OCI-LY1 (cell line): Measurements from ENCODE around the gene BBS1.

ENCODE experiments used
- H2AFZ ChIP-seq: fragments of 200-600 bp; sonication (generic), shearing (Covaris generic); 2 replicates; pipeline ENCODE4 v1.6.0; 2014; ENCODE audit warnings: antibody characterized with exemption, mild to moderate bottlenecking, low read length
- H3F3A ChIP-seq: fragments of 200-600 bp; sonication (generic), shearing (Covaris generic); 2 replicates; pipeline ENCODE4 v1.6.0; 2014; ENCODE audit warnings: mild to moderate bottlenecking, antibody characterized with exemption, low read length, moderate library complexity; ENCODE audit not compliant: insufficient read depth
- H3K27ac ChIP-seq: fragments of 200-600 bp; sonication (generic); 2 replicates; pipeline ENCODE4 v1.5.1; 2014; ENCODE audit warnings: low read length, mixed run types, mild to moderate bottlenecking, low read depth; ENCODE audit not compliant: poor library complexity, severe bottlenecking
- H3K27me3 ChIP-seq: fragments of 200-600 bp; sonication (generic); 2 replicates; pipeline ENCODE4 v1.6.0; 2014; ENCODE audit warnings: antibody characterized with exemption, mild to moderate bottlenecking, low read length, moderate library complexity; ENCODE audit not compliant: insufficient read depth
- H3K36me3 ChIP-seq: fragments of 200-600 bp; sonication (generic); 2 replicates; pipeline ENCODE4 v1.6.1; 2014; ENCODE audit warnings: mild to moderate bottlenecking, antibody characterized with exemption, low read length, moderate library complexity, mixed read lengths; ENCODE audit not compliant: insufficient read depth
- H3K4me1 ChIP-seq: fragments of 200-600 bp; sonication (generic); 2 replicates; pipeline ENCODE4 v1.5.1; 2014; ENCODE audit warnings: mild to moderate bottlenecking, low read length, moderate library complexity; ENCODE audit not compliant: insufficient read depth, severe bottlenecking
- H3K4me2 ChIP-seq: fragments of 200-600 bp; sonication (generic), shearing (Covaris generic); 2 replicates; pipeline ENCODE4 v1.6.1; 2014; ENCODE audit warnings: low read length
- H3K4me3 ChIP-seq: fragments of 200-600 bp; sonication (generic); 2 replicates; pipeline ENCODE4 v1.5.1; 2014; ENCODE audit warnings: low read length, low read depth, mild to moderate bottlenecking, mixed read lengths; ENCODE audit not compliant: poor library complexity, severe bottlenecking
- H3K79me2 ChIP-seq: fragments of 200-600 bp; shearing (Covaris generic); 2 replicates; pipeline ENCODE4 v1.6.1; 2016; ENCODE audit warnings: mixed run types, low read length, mixed read lengths; ENCODE audit not compliant: insufficient read depth
- H3K9ac ChIP-seq: fragments of 200-600 bp; sonication (generic), shearing (Covaris generic); 2 replicates; pipeline ENCODE4 v1.6.1; 2014; ENCODE audit warnings: mild to moderate bottlenecking, low read length, mixed read lengths
- H3K9me2 ChIP-seq: fragments of 200-600 bp; sonication (generic), shearing (Covaris generic); 2 replicates; pipeline ENCODE4 v1.6.1; 2014; ENCODE audit warnings: low read depth, mild to moderate bottlenecking, low read length, mixed read lengths
- H3K9me3 ChIP-seq: fragments of 200-600 bp; shearing (Covaris generic); 2 replicates; pipeline ENCODE4 v1.6.1; 2014; ENCODE audit warnings: low read length, mixed read lengths
- H4K20me1 ChIP-seq: fragments of 200-600 bp; sonication (generic), shearing (Covaris generic); 2 replicates; pipeline ENCODE4 v1.6.0; 2016; ENCODE audit warnings: mild to moderate bottlenecking, low read length; ENCODE audit not compliant: insufficient read depth
- CTCF ChIP-seq: fragments of 200-600 bp; sonication (generic), shearing (Covaris generic); IDR thresholded peaks from 2 replicates; pipeline ENCODE4 v1.5.1; 2017; ENCODE audit warnings: mild to moderate bottlenecking, antibody characterized with exemption, low read length, moderate library complexity, mixed read lengths
- EZH2 ChIP-seq: fragments of 200-600 bp; sonication (generic), shearing (Covaris generic); IDR thresholded peaks from 2 replicates; pipeline ENCODE4 v1.8.0; 2017; ENCODE audit warnings: borderline replicate concordance, mixed run types, mild to moderate bottlenecking, antibody characterized with exemption, low read length, moderate library complexity, mixed read lengths

BBS1 gene

GRCh38 chr11:66563832-66564231, 53.4 kb downstream of the BBS1 start:
- no peaks in the 10 kb centered on the region for H4K20me1 ChIP-seq
- H3K4me1 ChIP-seq: peaks cover 10% of the 10 kb centered on the region
- H3K36me3 ChIP-seq: no peaks in the 10 kb centered on the region
- no peak overlapping the region for H3K4me2 ChIP-seq
- no peak overlapping the region for H2AFZ ChIP-seq
- no peaks in the 10 kb centered on the region for H3K79me2 ChIP-seq
- no peak overlapping the region for H3K27ac ChIP-seq
- no peaks in the 10 kb centered on the region for H3K9me3 ChIP-seq
- no peaks in the 10 kb centered on the region for H3K9me2 ChIP-seq
- TF ChIP-seq EZH2: no peak
- H3K27me3 ChIP-seq: peaks cover 7% of the 10 kb centered on the region; the same call in 1 of the 2 replicates
- no peak overlapping the region for H3K9ac ChIP-seq
- no peak overlapping the region for H3K4me3 ChIP-seq
- no peaks in the 10 kb centered on the region for H3F3A ChIP-seq

GRCh38 chr11:66564538-66564937, 54.1 kb downstream of the BBS1 start:
- Histone ChIP-seq H3K9me2 (no peaks in the 10 kb centered on the region), H3K79me2 (no peaks in the 10 kb centered on the region), H3K9ac (no peak overlapping the region), H3K27ac (no peak overlapping the region), H3F3A (no peaks in the 10 kb centered on the region), H3K36me3 (no peaks in the 10 kb centered on the region), H2AFZ (no peak overlapping the region), H3K27me3 (peaks cover 11% of the 10 kb centered on the region; the same call in 1 of the 2 replicates), H4K20me1 (no peaks in the 10 kb centered on the region), H3K4me3 (no peak overlapping the region), H3K9me3 (no peaks in the 10 kb centered on the region), H3K4me1 (peaks cover 10% of the 10 kb centered on the region), H3K4me2 (no peak overlapping the region)
- TF ChIP-seq CTCF: no peak
- no peak for TF ChIP-seq EZH2

- Histone ChIP-seq H3K9me3 (no peaks in the 10 kb centered on the region), H3K79me2 (no peaks in the 10 kb centered on the region), H4K20me1 (no peaks in the 10 kb centered on the region), H3K4me3 (no peak overlapping the region), H3K4me1 (peaks cover 10% of the 10 kb centered on the region), H3K36me3 (no peaks in the 10 kb centered on the region), H3K4me2 (no peak overlapping the region), H3K9ac (no peak overlapping the region), H3K27me3 (peaks cover 11% of the 10 kb centered on the region; the same call in 1 of the 2 replicates), H3K27ac (no peak overlapping the region), H2AFZ (no peak overlapping the region), H3K9me2 (no peaks in the 10 kb centered on the region), H3F3A (no peaks in the 10 kb centered on the region)
- TF ChIP-seq CTCF (no peak), EZH2 (no peak)
Observed at GRCh38 chr11:66564984-66565383, 54.5 kb downstream of the BBS1 start.

- H3K9me3 ChIP-seq: no peaks in the 10 kb centered on the region
- H3K27ac ChIP-seq: no peak overlapping the region
- H3K9ac ChIP-seq: no peak overlapping the region
- no peak overlapping the region for H2AFZ ChIP-seq
- TF ChIP-seq CTCF (no peak), EZH2 (no peak)
- no peaks in the 10 kb centered on the region for H3K79me2 ChIP-seq
- no peaks in the 10 kb centered on the region for H4K20me1 ChIP-seq
- peaks cover 10% of the 10 kb centered on the region for H3K4me1 ChIP-seq
- H3K4me2 ChIP-seq: no peak overlapping the region
- no peaks in the 10 kb centered on the region for H3F3A ChIP-seq
- peaks cover 11% of the 10 kb centered on the region; the same call in 1 of the 2 replicates for H3K27me3 ChIP-seq
- H3K9me2 ChIP-seq: no peaks in the 10 kb centered on the region
- no peaks in the 10 kb centered on the region for H3K36me3 ChIP-seq
- H3K4me3 ChIP-seq: no peak overlapping the region
Observed at GRCh38 chr11:66566221-66566620, 55.8 kb downstream of the BBS1 start.
